ENCODE results near the gene RAPH1.
"Not testable (repeated sequence)": the region's sequence is repeated elsewhere in the genome, so short reads cannot be mapped to it uniquely, and the experiment has no call there.

Gene RAPH1

DNA sequence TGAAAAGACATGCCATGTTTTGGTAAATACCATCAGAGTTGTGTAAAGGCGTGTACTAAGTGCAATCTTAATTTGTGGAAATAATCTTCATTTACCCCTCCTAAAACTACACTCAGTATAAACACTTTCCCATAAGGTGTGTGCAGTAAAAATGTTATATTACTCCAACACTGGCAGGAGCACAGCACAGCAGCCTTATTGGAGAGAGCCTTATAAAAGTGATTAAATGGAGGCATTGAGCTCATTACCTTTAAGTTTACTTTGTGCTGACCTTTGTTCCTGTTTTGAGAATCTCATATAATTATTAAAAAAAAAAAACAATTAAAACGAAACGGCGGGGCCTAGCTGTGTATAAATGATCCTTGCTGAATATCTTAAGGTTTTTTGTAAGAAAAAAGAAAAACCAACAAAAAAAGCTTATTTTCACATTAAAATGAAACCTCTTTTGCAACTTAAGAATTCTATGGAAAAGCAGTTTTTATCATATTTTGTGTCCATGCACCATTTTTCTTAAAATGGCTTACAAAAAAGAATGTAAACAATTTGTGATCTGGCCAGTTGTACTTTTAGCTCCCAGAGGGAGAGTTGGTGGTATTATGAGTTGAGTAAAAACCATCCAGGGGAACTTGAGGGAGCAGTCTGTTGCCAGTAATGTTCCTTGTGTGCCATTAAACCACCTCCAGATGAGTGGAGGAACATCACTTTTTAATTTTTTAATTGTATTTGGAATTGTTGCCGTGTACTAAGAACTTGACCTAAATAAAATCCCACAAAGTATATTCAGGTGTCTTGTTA lies 103.5 kb downstream of the RAPH1 start:
- no peak for DNase-seq (ENCODE audit: low spot score)

DNA sequence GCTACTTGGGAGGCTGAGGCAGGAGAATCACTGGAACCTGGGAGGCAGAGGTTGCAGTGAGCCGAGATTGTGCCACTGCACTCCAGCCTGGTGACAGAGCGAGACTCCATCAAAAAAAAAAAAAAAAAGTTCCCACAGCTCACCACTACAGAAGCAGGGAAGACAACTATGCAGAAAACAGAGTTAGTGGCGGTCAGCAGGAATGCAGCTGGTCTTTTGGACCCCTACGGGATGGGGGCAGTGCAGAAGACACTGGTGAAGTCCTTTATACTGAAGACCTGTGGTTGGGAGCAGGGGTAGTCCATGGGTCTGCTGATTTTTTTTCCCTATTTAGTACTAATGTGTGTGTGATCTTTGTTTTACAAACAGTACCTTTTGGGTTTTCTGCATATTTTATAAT lies 105.5 kb downstream of the RAPH1 start:
- not testable (repeated sequence) for DNase-seq (ENCODE audit: low spot score)

GRCh38 chr2:203427061-203427460 lies 108.0 kb downstream of the RAPH1 start:
- DNase-seq (ENCODE audit: low spot score), result peak; percentile 40

- DNase-seq (ENCODE audit: low spot score), result no peak
These were observed 116.8 kb downstream of the RAPH1 start for GRCh38 chr2:203418271-203418670.

DNA sequence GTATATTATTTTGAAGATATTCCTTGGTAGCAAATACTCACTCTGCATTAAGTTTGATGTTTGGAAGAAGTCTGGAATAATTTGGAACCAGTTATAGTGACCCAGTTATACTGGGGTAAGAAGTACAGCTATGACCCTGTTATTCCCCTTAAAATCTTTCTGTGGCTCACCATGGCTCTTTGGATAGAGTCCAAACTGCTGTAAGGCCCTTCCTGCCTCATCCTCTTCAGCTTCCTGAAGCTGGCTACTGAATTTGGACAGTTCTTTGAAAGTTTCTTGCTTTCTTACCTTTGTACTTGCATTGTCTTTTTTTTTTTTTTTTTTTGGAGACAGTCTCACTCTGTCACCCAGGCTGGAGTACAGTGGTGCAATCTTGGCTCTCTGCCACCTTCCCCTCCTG lies 121.3 kb downstream of the RAPH1 start:
- DNase-seq (ENCODE audit: low spot score), result no peak

DNA sequence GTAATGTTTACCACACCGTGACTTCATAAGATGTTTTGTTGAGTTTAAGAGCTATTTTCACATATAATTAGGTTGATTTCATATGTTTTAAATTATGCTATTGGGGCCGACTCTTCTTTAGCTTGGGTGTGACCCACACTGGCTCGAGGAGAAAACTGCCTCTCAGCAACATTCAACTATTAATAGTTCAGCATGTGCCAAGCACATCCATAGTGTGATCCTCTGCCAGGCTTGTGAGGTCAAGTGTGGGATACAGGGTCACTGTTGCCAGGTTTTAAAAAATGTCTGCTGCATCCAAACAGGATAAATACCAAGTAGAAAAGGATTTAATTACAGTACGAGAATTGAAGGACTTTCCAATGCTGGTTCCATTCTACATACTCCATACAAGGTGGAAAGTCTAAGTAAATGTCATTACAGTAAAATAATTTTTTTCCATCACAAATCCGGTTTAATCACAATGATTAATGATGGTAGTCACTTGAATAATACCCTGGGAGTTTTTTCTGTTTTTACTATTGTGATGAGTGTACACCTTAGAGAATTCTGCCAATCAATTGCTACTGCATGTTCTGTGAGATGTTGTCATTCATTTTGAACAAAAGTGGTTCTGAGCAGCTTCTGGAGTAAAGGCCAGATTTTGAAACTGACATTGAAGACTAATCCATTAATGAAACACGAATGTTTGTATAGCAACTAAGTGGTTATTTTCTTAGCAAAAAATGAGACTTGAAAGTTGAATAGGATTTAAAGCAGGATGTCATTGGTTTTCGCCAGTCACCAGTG lies 122.4 kb downstream of the RAPH1 start:
- DNase-seq (ENCODE audit: low spot score), result peak; percentile 16

DNA sequence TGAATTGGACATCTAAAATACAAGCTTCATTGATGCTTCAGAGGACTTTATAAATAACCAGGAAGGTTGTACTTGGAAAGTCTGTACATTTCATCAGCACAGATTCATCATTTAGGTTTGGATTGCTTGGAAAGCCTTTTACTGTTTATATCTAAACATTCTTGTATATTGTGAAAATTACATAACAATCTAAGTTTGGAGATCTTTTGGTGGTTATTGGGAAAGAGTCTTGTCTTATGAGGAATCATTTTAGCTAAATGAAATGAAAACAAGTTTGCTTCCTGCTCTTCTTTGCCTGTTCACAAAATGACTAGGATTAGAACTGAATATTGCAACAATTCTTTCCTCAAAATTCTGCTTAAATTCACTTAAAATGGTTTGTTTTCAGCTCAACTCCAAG lies 127.6 kb downstream of the RAPH1 start:
- DNase-seq (ENCODE audit: low spot score), result no peak

DNA sequence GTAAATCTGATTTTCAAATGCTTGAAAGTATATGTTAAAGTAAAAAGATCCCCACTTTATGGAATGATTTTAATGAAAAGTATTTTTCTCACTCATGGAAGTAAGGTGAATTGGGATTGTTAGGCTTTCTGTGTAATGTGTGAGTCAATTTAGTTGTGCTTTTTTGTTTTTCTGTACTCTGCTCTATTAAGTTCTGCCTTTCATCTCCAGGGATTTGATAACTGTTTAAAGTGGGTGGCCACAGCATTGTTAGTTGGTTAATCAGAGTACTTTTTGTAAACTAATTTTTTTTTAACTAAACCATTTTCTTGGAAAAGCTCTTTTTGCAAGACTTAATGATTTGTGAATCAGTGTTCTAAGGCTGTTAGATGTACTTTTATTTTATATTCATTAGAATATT lies 130.1 kb downstream of the RAPH1 start:
- DNase-seq (ENCODE audit: low spot score), result no peak

DNA sequence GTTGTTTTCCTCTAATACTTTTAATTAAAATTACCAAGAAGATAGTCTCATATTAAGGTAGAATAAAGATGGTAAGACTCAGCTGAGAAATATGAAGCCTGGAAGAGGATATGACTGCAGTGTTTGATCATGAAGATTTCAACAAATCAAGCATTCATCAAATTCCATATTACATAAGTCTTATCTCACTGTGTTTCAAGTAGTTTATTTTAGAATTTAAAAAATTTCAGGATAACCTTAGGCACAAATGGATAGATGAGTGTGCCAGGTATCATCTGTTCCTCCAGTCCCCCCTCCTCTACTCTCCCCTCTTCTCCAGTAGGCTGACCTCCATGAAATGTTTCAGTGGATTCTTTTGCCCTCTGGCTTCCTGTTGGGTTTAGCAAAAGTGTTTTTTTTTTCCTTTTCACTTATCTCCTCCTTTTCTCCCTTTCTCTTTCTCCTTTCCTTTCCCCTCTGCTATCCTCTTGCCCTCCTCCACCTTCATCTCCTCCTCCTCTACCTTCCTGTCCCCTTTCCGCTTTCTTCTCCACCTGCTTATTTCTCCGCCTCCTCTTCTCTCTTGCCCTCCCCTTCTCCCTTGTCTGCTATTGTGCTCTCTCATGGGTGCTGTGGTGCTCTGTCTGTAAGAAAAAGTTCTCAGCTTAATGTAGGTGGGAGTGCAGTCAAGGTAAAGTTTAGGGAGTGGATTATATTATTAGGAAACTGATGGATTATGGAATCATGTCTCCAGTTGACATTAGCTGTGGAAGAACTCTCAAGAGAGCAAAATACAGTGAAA lies 134.1 kb downstream of the RAPH1 start:
- DNase-seq (ENCODE audit: low spot score), result no peak

DNA sequence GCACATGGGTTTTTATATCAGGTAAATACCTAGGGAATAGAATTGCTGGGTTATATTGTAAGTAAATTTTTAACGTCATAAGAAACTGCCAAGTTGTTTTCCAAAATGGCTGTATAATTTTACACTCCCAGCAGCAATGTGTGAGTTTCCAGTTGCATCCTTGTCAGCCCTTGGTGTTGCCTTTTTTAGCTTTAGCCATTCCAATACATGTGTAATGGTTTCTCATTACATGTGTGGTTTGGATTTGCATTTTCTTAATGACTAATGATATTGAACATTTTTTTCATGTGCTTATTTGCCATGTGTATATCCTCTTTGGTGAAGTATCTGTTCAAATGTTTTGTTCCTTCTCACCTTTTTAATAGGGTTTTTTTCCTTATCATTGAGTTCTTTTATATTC lies 136.1 kb downstream of the RAPH1 start:
- DNase-seq (ENCODE audit: low spot score), result no peak

DNA sequence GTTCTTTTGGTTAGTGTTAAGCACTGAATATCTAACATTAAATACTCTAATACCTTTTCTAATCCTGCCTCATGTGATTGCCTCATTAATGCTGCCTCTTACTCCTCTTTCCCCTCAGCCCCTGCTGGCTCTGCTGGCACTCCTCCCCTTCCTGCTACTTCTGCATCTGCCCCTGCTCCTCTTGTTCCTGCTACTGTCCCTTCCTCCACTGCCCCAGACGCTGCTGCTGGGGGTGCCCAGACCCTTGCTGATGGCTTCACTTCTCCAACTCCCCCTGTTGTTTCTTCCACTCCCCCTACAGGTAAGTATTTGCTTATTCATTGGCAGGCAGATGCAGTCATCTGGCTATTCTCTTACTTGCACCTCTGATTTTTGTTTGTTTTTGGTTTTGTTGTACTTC lies 138.4 kb downstream of the RAPH1 start:
- DNase-seq (ENCODE audit: low spot score), result no peak

DNA sequence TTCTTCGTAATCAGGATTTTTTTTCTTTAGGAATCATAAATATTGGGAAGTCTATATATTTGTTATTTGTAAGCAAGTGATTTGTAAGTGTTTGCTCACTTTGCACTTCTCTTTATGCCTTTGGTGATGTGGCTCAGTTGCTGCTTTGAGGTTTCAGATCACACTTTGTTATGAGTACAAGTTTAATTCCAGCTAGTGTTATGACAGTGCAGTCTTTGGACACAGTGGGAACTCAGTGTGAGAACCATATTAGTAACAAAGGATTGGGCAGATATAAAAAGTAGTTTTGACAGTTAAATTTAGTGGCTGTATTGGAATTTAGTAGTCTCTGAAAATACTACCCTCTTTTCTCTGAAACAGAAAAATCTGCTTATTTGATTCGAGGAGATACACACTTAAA lies 139.2 kb downstream of the RAPH1 start:
- no peak for DNase-seq (ENCODE audit: low spot score)

GRCh38 chr2:203394519-203395227 lies 140.4 kb downstream of the RAPH1 start:
- no peak for DNase-seq (ENCODE audit: low spot score)

DNA sequence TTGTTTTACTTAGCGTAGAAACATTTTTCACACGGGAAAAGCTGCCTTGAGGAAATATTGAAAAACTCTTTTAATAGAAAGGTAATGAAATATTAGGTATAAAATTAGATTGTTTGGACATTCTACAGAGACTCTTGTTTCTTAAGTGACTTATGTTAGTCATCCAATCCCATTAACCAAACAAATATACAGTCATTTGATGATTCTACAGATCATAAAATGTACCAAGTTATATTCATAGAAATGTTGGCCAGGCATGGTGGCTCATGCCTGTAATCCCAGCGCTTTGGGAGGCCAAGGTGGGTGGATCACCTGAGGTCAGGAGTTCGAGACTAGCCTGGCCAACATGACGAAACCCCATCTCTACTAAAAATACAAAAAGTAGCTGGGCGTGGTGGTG lies 146.9 kb downstream of the RAPH1 start:
- DNase-seq (ENCODE audit: low spot score), result not testable (repeated sequence)

GRCh38 chr2:203383038-203383437 lies 152.1 kb downstream of the RAPH1 start:
- DNase-seq (ENCODE audit: low spot score), result peak; percentile 39

GRCh38 chr2:203379156-203379555 lies 155.9 kb downstream of the RAPH1 start:
- DNase-seq (ENCODE audit: low spot score), result no peak

DNA sequence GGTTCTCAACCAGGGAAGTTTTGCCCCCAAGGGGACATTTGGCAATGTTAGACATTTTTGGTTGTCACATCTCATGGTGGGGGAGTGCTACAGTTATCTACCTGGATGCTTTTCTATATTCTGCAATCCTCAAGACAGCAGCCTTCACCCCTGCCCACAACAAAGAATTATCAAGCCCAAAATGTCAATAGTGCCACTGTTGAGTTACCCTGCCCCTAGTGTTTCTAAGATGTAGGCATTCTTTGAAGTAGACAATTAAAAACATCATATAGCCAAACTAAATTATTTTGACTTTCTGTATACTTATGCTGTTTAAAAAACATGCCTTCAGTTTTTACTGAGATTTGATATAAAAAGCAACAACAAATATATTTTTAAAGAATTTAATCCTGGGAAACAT lies 158.9 kb downstream of the RAPH1 start:
- no peak for DNase-seq (ENCODE audit: low spot score)

DNA sequence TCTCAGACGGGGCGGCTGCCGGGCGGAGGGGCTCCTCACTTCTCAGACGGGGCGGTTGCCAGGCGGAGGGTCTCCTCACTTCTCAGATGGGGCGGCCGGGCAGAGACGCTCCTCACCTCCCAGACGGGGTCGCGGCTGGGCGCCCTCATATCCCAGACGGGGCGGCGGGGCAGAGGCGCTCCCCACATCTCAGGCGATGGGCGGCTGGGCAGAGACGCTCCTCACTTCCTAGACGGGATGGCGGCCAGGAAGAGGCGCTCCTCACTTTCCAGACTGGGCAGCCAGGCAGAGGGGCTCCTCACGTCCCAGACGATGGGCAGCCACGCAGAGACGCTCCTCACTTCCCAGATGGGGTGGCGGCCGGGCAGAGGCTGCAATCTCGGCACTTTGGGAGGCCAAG lies 162.4 kb downstream of the RAPH1 start:
- DNase-seq (ENCODE audit: low spot score), result not testable (repeated sequence)

DNA sequence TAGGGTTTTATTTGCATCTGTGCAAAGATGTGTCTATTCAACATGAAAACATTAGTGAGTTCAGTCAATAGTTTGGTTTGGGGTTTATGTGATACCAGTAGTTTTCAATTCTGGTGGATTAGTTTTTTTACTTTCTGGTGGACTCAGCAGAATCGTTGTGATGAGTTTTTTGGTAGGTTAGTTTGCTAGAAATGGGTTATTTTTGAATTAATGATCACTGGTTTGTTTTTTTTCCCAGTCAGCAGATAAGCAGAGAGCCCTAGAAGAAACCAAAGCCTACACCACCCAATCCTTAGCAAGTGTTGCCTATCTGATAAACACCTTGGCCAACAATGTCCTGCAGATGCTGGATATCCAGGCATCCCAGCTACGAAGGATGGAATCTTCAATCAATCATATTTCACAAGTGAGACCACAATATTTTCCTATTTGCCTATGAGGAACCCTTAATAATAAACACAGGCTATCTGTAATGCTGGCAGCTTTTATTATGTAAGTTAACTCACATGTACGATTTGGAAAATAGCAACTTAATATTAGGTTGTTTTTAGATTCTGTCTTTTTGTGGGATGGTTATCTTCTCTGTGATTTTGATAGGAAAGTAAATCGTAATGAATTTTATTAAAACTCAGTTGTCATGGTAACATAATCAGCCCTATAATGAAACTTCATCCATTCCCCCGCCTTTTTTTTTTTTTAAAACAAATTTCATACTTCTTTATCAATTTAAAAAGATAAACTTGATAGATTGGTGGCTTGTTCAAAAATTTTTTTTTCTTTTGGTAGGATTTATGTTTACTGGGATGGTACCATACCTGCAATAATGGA lies 168.2 kb downstream of the RAPH1 start:
- no peak for DNase-seq (ENCODE audit: low spot score)

DNA sequence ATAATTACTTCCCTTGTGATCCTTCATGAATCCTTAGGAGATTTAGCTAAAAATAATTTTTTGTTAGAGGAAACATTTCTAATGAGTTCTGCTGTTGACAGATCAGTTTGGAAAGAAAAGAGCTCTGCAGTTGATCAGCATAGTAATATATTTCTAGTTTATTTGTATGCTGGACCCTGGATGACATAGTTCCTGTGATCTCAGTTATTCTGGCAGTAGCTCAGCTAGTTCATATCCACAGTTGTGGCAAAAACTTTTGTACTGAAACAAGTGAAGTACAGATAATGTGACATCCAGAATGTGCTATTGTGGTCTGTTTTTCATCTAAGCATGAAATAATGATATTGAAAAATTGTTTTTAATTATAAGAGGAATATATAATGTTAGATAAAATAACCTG lies 173.2 kb downstream of the RAPH1 start:
- no peak for DNase-seq (ENCODE audit: low spot score)

GRCh38 chr2:203361495-203361894 lies 173.6 kb downstream of the RAPH1 start:
- no peak for DNase-seq (ENCODE audit: low spot score)

All from kidney tubule cell (primary cell).